IPS-NIHi11 (cell line): ENCODE data around the gene ITGB3.
"Not testable (repeated sequence)": the region's sequence is repeated elsewhere in the genome, so short reads cannot be mapped to it uniquely, and the experiment has no call there.

ENCODE experiments used
- DNase-seq: peaks from one replicate; pipeline ENCODE4 v3.0.0; 2012; ENCODE audit warnings: mixed read lengths, low spot score

The ITGB3 gene

GRCh38 chr17:47253541-47254402 is at the start of gene ITGB3:
Gene ITGB3, plus strand, starts transcription at chr17:47253827. Its CDS starts 35 bp downstream, at chr17:47253862.
- peak; percentile 86 for DNase-seq

GRCh38 chr17:47203984-47204721 is 49.5 kb upstream of the ITGB3 start:
- no peak for DNase-seq

GRCh38 chr17:47204722-47205418 is 48.8 kb upstream of the ITGB3 start:
- DNase-seq: no peak

- no peak for DNase-seq
These were observed 48.1 kb upstream of the ITGB3 start for GRCh38 chr17:47205419-47205963.

- DNase-seq: no peak
These were observed 46.2 kb upstream of the ITGB3 start for GRCh38 chr17:47207143-47208067.

GRCh38 chr17:47208744-47209488 is 44.7 kb upstream of the ITGB3 start, which contains the start of gene MYL4:
Gene MYL4, plus strand, starts transcription at chr17:47209348. Its CDS starts 75 bp downstream, at chr17:47209423.
- DNase-seq: no peak

GRCh38 chr17:47209499-47209898 is 44.1 kb upstream of the ITGB3 start:
- no peak for DNase-seq

GRCh38 chr17:47210105-47210504 is 43.5 kb upstream of the ITGB3 start:
- no peak for DNase-seq

- DNase-seq: no peak
These were observed 42.8 kb upstream of the ITGB3 start for GRCh38 chr17:47210779-47211178.

GRCh38 chr17:47212458-47212857 is 41.2 kb upstream of the ITGB3 start:
- no peak for DNase-seq

- DNase-seq: no peak
These were observed 40.1 kb upstream of the ITGB3 start for GRCh38 chr17:47213540-47213939.

- no peak for DNase-seq
These were observed 38.7 kb upstream of the ITGB3 start for GRCh38 chr17:47214931-47215330.

- DNase-seq: not testable (repeated sequence)
These were observed 36.8 kb upstream of the ITGB3 start for GRCh38 chr17:47216821-47217220.

- DNase-seq: not testable (repeated sequence)
These were observed 36.3 kb upstream of the ITGB3 start for GRCh38 chr17:47217279-47217678.

- DNase-seq: no peak
These were observed 34.7 kb upstream of the ITGB3 start for GRCh38 chr17:47218896-47219430.

GRCh38 chr17:47219621-47220475 is 33.8 kb upstream of the ITGB3 start:
- DNase-seq: no peak

GRCh38 chr17:47220531-47220999 is 33.1 kb upstream of the ITGB3 start:
- no peak for DNase-seq

GRCh38 chr17:47221154-47221553 is 32.5 kb upstream of the ITGB3 start:
- DNase-seq: no peak

GRCh38 chr17:47222047-47222446 is 31.6 kb upstream of the ITGB3 start:
- no peak for DNase-seq
